Measurements from ENCODE around the gene ITGA2B.
"Not testable (repeated sequence)": the region's sequence is repeated elsewhere in the genome, so short reads cannot be mapped to it uniquely, and the experiment has no call there.

ITGA2B gene

GRCh38 chr17:44368391-44369243, 20.8 kb downstream of the ITGA2B start:
- H3K4me3 ChIP-seq (ENCODE audit: low read length); DNase-seq (ENCODE audit: low read depth, low spot score); H3K27me3 ChIP-seq (ENCODE audit: control insufficient read depth, insufficient read depth, low read length); H3K36me3 ChIP-seq (ENCODE audit: control insufficient read depth, insufficient read depth, low read length); H3K27ac ChIP-seq (ENCODE audit: low read length); H3K9me3 ChIP-seq (ENCODE audit: control insufficient read depth, insufficient read depth, low read length); H3K4me1 ChIP-seq (ENCODE audit: control insufficient read depth, insufficient read depth, low read length): not testable (repeated sequence)
- 100% methylated on average over 2 of the region's 42 CpGs for WGBS (ENCODE audit: insufficient coverage, insufficient read length)

GRCh38 chr17:44367231-44367979, 22.0 kb downstream of the ITGA2B start:
- no peak for DNase-seq (ENCODE audit: low read depth, low spot score)
- WGBS (ENCODE audit: insufficient coverage, insufficient read length): no CpG with 5 or more reads among the region's 7 CpGs

GRCh38 chr17:44365051-44365450, 24.4 kb downstream of the ITGA2B start:
- H3K36me3 ChIP-seq (ENCODE audit: control insufficient read depth, insufficient read depth, low read length); H3K27me3 ChIP-seq (ENCODE audit: control insufficient read depth, insufficient read depth, low read length); DNase-seq (ENCODE audit: low read depth, low spot score); H3K9me3 ChIP-seq (ENCODE audit: control insufficient read depth, insufficient read depth, low read length); H3K4me3 ChIP-seq (ENCODE audit: low read length); H3K27ac ChIP-seq (ENCODE audit: low read length): not testable (repeated sequence)
- H3K4me1 ChIP-seq (ENCODE audit: control insufficient read depth, insufficient read depth, low read length): peaks cover 15% of the 10 kb centered on the region
- WGBS (ENCODE audit: insufficient coverage, insufficient read length): no CpG with 5 or more reads among the region's 5 CpGs

More at GRCh38 chr17:44367231-44367979, 22.0 kb downstream of the ITGA2B start:
- Histone ChIP-seq H3K27me3 (ENCODE audit: control insufficient read depth, insufficient read depth, low read length) (no peaks in the 10 kb centered on the region), H3K4me1 (ENCODE audit: control insufficient read depth, insufficient read depth, low read length) (peaks cover 4% of the 10 kb centered on the region), H3K9me3 (ENCODE audit: control insufficient read depth, insufficient read depth, low read length) (no peaks in the 10 kb centered on the region), H3K36me3 (ENCODE audit: control insufficient read depth, insufficient read depth, low read length) (no peaks in the 10 kb centered on the region), H3K4me3 (ENCODE audit: low read length) (no peak overlapping the region), H3K27ac (ENCODE audit: low read length) (no peak overlapping the region)

- Histone ChIP-seq H3K4me1 (ENCODE audit: control insufficient read depth, insufficient read depth, low read length) (peaks cover 15% of the 10 kb centered on the region), H3K36me3 (ENCODE audit: control insufficient read depth, insufficient read depth, low read length) (no peaks in the 10 kb centered on the region), H3K4me3 (ENCODE audit: low read length) (peak within 1 kb of the TSS; percentile 75), H3K27ac (ENCODE audit: low read length) (no peak within 1 kb of the TSS), H3K27me3 (ENCODE audit: control insufficient read depth, insufficient read depth, low read length) (no peaks in the 10 kb centered on the region), H3K9me3 (ENCODE audit: control insufficient read depth, insufficient read depth, low read length) (no peaks in the 10 kb centered on the region)
- no CpG with 5 or more reads among the region's 63 CpGs for WGBS (ENCODE audit: insufficient coverage, insufficient read length)
- DNase-seq (ENCODE audit: low read depth, low spot score): no peak
These were observed 25.8 kb downstream of the ITGA2B start, which contains the start of gene FAM171A2 for GRCh38 chr17:44363613-44364159. Gene FAM171A2, minus strand, starts transcription at chr17:44363853. Its CDS starts 139 bp downstream, at chr17:44363714.

- no peak overlapping the region for H3K27ac ChIP-seq (ENCODE audit: low read length)
- WGBS (ENCODE audit: insufficient coverage, insufficient read length): no CpG with 5 or more reads among the region's 45 CpGs
These were observed 26.4 kb downstream of the ITGA2B start for GRCh38 chr17:44362949-44363612.

GRCh38 chr17:44362459-44362948, 26.9 kb downstream of the ITGA2B start:
- H3K4me3 ChIP-seq (ENCODE audit: low read length): peak overlapping the region; percentile 75; the same call in 1 of the 2 replicates
- H3K4me1 ChIP-seq (ENCODE audit: control insufficient read depth, insufficient read depth, low read length): peaks cover 15% of the 10 kb centered on the region
- no CpG with 5 or more reads among the region's 11 CpGs for WGBS (ENCODE audit: insufficient coverage, insufficient read length)

More at GRCh38 chr17:44362949-44363612, 26.4 kb downstream of the ITGA2B start:
- H3K36me3 ChIP-seq (ENCODE audit: control insufficient read depth, insufficient read depth, low read length): no peaks in the 10 kb centered on the region
- H3K4me1 ChIP-seq (ENCODE audit: control insufficient read depth, insufficient read depth, low read length): peaks cover 15% of the 10 kb centered on the region
- no peaks in the 10 kb centered on the region for H3K9me3 ChIP-seq (ENCODE audit: control insufficient read depth, insufficient read depth, low read length)
- peak overlapping the region; percentile 75 for H3K4me3 ChIP-seq (ENCODE audit: low read length)
- no peaks in the 10 kb centered on the region for H3K27me3 ChIP-seq (ENCODE audit: control insufficient read depth, insufficient read depth, low read length)
- DNase-seq (ENCODE audit: low read depth, low spot score): no peak

GRCh38 chr17:44361292-44362260, 27.9 kb downstream of the ITGA2B start:
- Histone ChIP-seq H3K27me3 (ENCODE audit: control insufficient read depth, insufficient read depth, low read length) (no peaks in the 10 kb centered on the region), H3K4me3 (ENCODE audit: low read length) (no peak overlapping the region), H3K27ac (ENCODE audit: low read length) (no peak overlapping the region), H3K4me1 (ENCODE audit: control insufficient read depth, insufficient read depth, low read length) (peaks cover 15% of the 10 kb centered on the region), H3K36me3 (ENCODE audit: control insufficient read depth, insufficient read depth, low read length) (no peaks in the 10 kb centered on the region), H3K9me3 (ENCODE audit: control insufficient read depth, insufficient read depth, low read length) (no peaks in the 10 kb centered on the region)
- no peak for DNase-seq (ENCODE audit: low read depth, low spot score)
- WGBS (ENCODE audit: insufficient coverage, insufficient read length): no CpG with 5 or more reads among the region's 11 CpGs

More at GRCh38 chr17:44362459-44362948, 26.9 kb downstream of the ITGA2B start:
- H3K27ac ChIP-seq (ENCODE audit: low read length): no peak overlapping the region
- no peaks in the 10 kb centered on the region for H3K36me3 ChIP-seq (ENCODE audit: control insufficient read depth, insufficient read depth, low read length)
- H3K27me3 ChIP-seq (ENCODE audit: control insufficient read depth, insufficient read depth, low read length): no peaks in the 10 kb centered on the region
- no peaks in the 10 kb centered on the region for H3K9me3 ChIP-seq (ENCODE audit: control insufficient read depth, insufficient read depth, low read length)
- no peak for DNase-seq (ENCODE audit: low read depth, low spot score)

GRCh38 chr17:44360826-44361225, 28.6 kb downstream of the ITGA2B start:
- no CpG with 5 or more reads among the region's 5 CpGs for WGBS (ENCODE audit: insufficient coverage, insufficient read length)
- no peaks in the 10 kb centered on the region for H3K36me3 ChIP-seq (ENCODE audit: control insufficient read depth, insufficient read depth, low read length)
- no peak for DNase-seq (ENCODE audit: low read depth, low spot score)
- H3K4me3 ChIP-seq (ENCODE audit: low read length): no peak overlapping the region
- H3K4me1 ChIP-seq (ENCODE audit: control insufficient read depth, insufficient read depth, low read length): peaks cover 15% of the 10 kb centered on the region
- no peaks in the 10 kb centered on the region for H3K9me3 ChIP-seq (ENCODE audit: control insufficient read depth, insufficient read depth, low read length)
- H3K27ac ChIP-seq (ENCODE audit: low read length): no peak overlapping the region
- no peaks in the 10 kb centered on the region for H3K27me3 ChIP-seq (ENCODE audit: control insufficient read depth, insufficient read depth, low read length)

GRCh38 chr17:44360144-44360533, 29.3 kb downstream of the ITGA2B start:
- no peaks in the 10 kb centered on the region for H3K27me3 ChIP-seq (ENCODE audit: control insufficient read depth, insufficient read depth, low read length)
- no peaks in the 10 kb centered on the region; the same call in 1 of the 2 replicates for H3K36me3 ChIP-seq (ENCODE audit: control insufficient read depth, insufficient read depth, low read length)
- no peak overlapping the region for H3K27ac ChIP-seq (ENCODE audit: low read length)
- H3K4me1 ChIP-seq (ENCODE audit: control insufficient read depth, insufficient read depth, low read length): peaks cover 15% of the 10 kb centered on the region
- no CpG with 5 or more reads among the region's 6 CpGs for whole genome bisulfite sequencing (ENCODE audit: insufficient coverage, insufficient read length)
- no peak for DNase-seq (ENCODE audit: low read depth, low spot score)
- no peaks in the 10 kb centered on the region for H3K9me3 ChIP-seq (ENCODE audit: control insufficient read depth, insufficient read depth, low read length)
- H3K4me3 ChIP-seq (ENCODE audit: low read length): no peak overlapping the region

All from iPS DF 6.9 (cell line).